A549 (cell line): ENCODE data around the gene RGPD8. TPM values are rescaled to one million over a fixed set of nuclear protein-coding genes. Genes with fewer than 3 reads are reported as not detected.

Experiments
- ATAC-seq, 2 experiments: fragments of 200-7000 bp in 1 of 2; fragments of >200 bp in 1 of 2; cut with Nextera tagmentation in 1 of 2; cut with Tn5 transposase in 1 of 2; 3 replicates each; pipeline versions ENCODE4 v1.8.0 to v1.9.1; 2018 to 2020; ENCODE audit warnings: mild to moderate bottlenecking in 1 of 2, moderate library complexity in 1 of 2
- CTCF ChIA-PET: fragments of 300-600 bp; sonication (Branson Sonifier 250); formaldehyde crosslinking; extraction: SDS; loops from one replicate; lab custom pipeline; 2021; ENCODE audit warnings: antibody characterized with exemption, inconsistent platforms; lab: Yijun Ruan, JAX
- POLR2A ChIA-PET: fragments of 350-600 bp; formaldehyde crosslinking; extraction: SDS; loops from one replicate; lab custom pipeline; 2021; ENCODE audit warnings: antibody characterized with exemption, inconsistent platforms; lab: Yijun Ruan, JAX
- DNase-seq, 2 experiments: peaks; one replicate each; pipeline versions ENCODE4 v3.0.0 to v3.0.0-alpha.2; 2011 to 2016; ENCODE audit warnings: low read depth in 1 of 2, low spot score in 1 of 2
- FAIRE-seq: peaks from 2 replicates; lab custom pipeline; 2011; peaks lifted over from hg19 to GRCh38; lab: Jason Lieb, UNC
- H3K27ac ChIP-seq, 2 experiments: fragments of >200 bp; sonication (Bioruptor Twin); formaldehyde crosslinking; 3 replicates each; pipeline ENCODE4 v1.5.1; 2016 to 2017
- H3K4me1 ChIP-seq: fragments of >200 bp; sonication (Bioruptor Twin); formaldehyde crosslinking; 3 replicates; pipeline ENCODE4 v1.6.1; 2016
- H3K4me2 ChIP-seq: fragments of >200 bp; sonication (Bioruptor Twin); formaldehyde crosslinking; 3 replicates; pipeline ENCODE4 v1.6.1; 2016
- H3K4me3 ChIP-seq: fragments of >200 bp; sonication (Bioruptor Twin); formaldehyde crosslinking; 3 replicates; pipeline ENCODE4 v1.5.1; 2016
- H3K9me3 ChIP-seq: fragments of >200 bp; sonication (Bioruptor Twin); formaldehyde crosslinking; 3 replicates; pipeline ENCODE4 v1.6.1; 2016
- BHLHE40 ChIP-seq: IDR thresholded peaks from 2 replicates; pipeline ENCODE4 v1.6.1; 2012; ENCODE audit warnings: low read depth, low read length, inconsistent platforms
- CEBPB ChIP-seq, 2 experiments: fragments of >200 bp in 1 of 2; sonication (Bioruptor Twin) in 1 of 2; formaldehyde crosslinking in 1 of 2; IDR thresholded peaks; 2 replicates each; pipeline ENCODE4 v1.6.1; 2012 to 2016
- CHD2 ChIP-seq: fragments of 150-350 bp; IDR thresholded peaks from 2 replicates; pipeline ENCODE4 v1.6.1; 2014; ENCODE audit warnings: low read length; ENCODE audit not compliant: partially characterized antibody
- EHF ChIP-seq: fragments of 250-450 bp; sonication (Bioruptor Pico); IDR thresholded peaks from 2 replicates; pipeline ENCODE4 v1.5.0; 2020; ENCODE audit warnings: mild to moderate bottlenecking
- ESRRA ChIP-seq: fragments of 150-350 bp; IDR thresholded peaks from 2 replicates; pipeline ENCODE4 v1.6.1; 2014; ENCODE audit warnings: mild to moderate bottlenecking, low read length, borderline replicate concordance
- GATA3 ChIP-seq: IDR thresholded peaks from 2 replicates; pipeline ENCODE4 v1.6.1; 2012; ENCODE audit warnings: borderline replicate concordance
- HEYL ChIP-seq: fragments of 250-450 bp; sonication (Bioruptor Pico); IDR thresholded peaks from 2 replicates; pipeline ENCODE4 v1.8.0; 2021; ENCODE audit warnings: mild to moderate bottlenecking, moderate library complexity
- HOXB13 ChIP-seq: fragments of 250-450 bp; sonication (Bioruptor Pico); IDR thresholded peaks from 2 replicates; pipeline ENCODE4 v1.5.0; 2020; ENCODE audit warnings: low read depth, mild to moderate bottlenecking, moderate library complexity
- JUN ChIP-seq, 2 experiments: fragments of >200 bp; sonication (Bioruptor Twin); formaldehyde crosslinking; IDR thresholded peaks; 2 replicates in 1 of 2; 3 replicates in 1 of 2; pipeline ENCODE4 v1.6.1; 2016 to 2017
- KDM5A ChIP-seq: fragments of 200-600 bp; sonication (generic); IDR thresholded peaks from 2 replicates; pipeline ENCODE4 v1.6.1; 2016; ENCODE audit warnings: antibody characterized with exemption, mild to moderate bottlenecking
- MAZ ChIP-seq: fragments of 150-350 bp; IDR thresholded peaks from 2 replicates; pipeline ENCODE4 v1.6.1; 2014; ENCODE audit warnings: antibody characterized with exemption, low read depth, low read length, borderline replicate concordance
- NFE2L2 ChIP-seq: fragments of 150-350 bp; conservative IDR thresholded peaks from 2 replicates; pipeline ENCODE4 v1.6.1; 2014; ENCODE audit warnings: low read length
- NR3C1 ChIP-seq: fragments of >200 bp; sonication (Bioruptor Twin); formaldehyde crosslinking; IDR thresholded peaks from 3 replicates; pipeline ENCODE4 v1.6.1; 2017
- POLR2AphosphoS2 ChIP-seq: conservative IDR thresholded peaks from 2 replicates; pipeline ENCODE4 v1.6.1; 2012; ENCODE audit warnings: low read length, improper control_type of control experiment, inconsistent platforms
- RAD21 ChIP-seq, 2 experiments: fragments of >200 bp in 1 of 2; sonication (Bioruptor Twin) in 1 of 2; formaldehyde crosslinking in 1 of 2; IDR thresholded peaks in 1 of 2; conservative IDR thresholded peaks in 1 of 2; 2 replicates in 1 of 2; 3 replicates in 1 of 2; pipeline ENCODE4 v1.6.1; 2012 to 2018; ENCODE audit warnings: inconsistent platforms in 1 of 2
- RARB ChIP-seq: fragments of 250-450 bp; sonication (Bioruptor Pico); IDR thresholded peaks from 2 replicates; pipeline ENCODE4 v1.8.0; 2021; ENCODE audit warnings: mild to moderate bottlenecking, moderate library complexity
- RFX5 ChIP-seq: fragments of 450-650 bp; IDR thresholded peaks from 2 replicates; pipeline ENCODE4 v1.7.1; 2014; ENCODE audit warnings: antibody characterized with exemption, mild to moderate bottlenecking, moderate library complexity
- ZC3H11A ChIP-seq: fragments of 450-650 bp; IDR thresholded peaks from 2 replicates; pipeline ENCODE4 v1.6.1; 2014; ENCODE audit warnings: antibody characterized with exemption, mild to moderate bottlenecking
- ZFP36 ChIP-seq: fragments of 450-650 bp; IDR thresholded peaks from 2 replicates; pipeline ENCODE4 v1.6.1; 2014; ENCODE audit warnings: borderline replicate concordance; ENCODE audit not compliant: partially characterized antibody
- WGBS: methylation state at CpG from one replicate; pipeline ENCODE4 v1.1.6; 2017; ENCODE audit errors: missing lambda C conversion rate; 5-methylcytosine and 5-hydroxymethylcytosine counted together
- polyA plus RNA-seq, 4 experiments: library from polyadenylated mRNA; depleted of rRNA in 3 of 4; stranded (reverse); fragments of >200 nt; fragmentation: RNase III in 1 of 4; extraction: RNeasy Plus Mini Kit Qiagen cat#74134 plus additional on column Dnase treatment in 1 of 4; gene quantifications; 2 replicates in 3 of 4; 3 replicates in 1 of 4; pipeline ENCODE4 v1.2.3, GENCODE V29; 2011 to 2017
- TF ChIP-seq, protein P1 (sequence below): IDR thresholded peaks from 2 replicates; pipeline ENCODE4 v1.6.1; 2012
- TF ChIP-seq, protein P2 (sequence below): fragments of 200-600 bp; sonication (generic); IDR thresholded peaks from 2 replicates; pipeline ENCODE4 v1.6.1; 2016; ENCODE audit warnings: antibody characterized with exemption, mild to moderate bottlenecking, moderate library complexity
- TF ChIP-seq, protein P3 (sequence below): fragments of 150-350 bp; IDR thresholded peaks from 2 replicates; pipeline ENCODE4 v1.6.1; 2014; ENCODE audit warnings: low read depth, mild to moderate bottlenecking, low read length
- TF ChIP-seq, protein P4 (sequence below): fragments of >200 bp; sonication (Bioruptor Twin); formaldehyde crosslinking; IDR thresholded peaks from 2 replicates; pipeline ENCODE4 v1.6.1; 2016
- TF ChIP-seq, protein P5 (sequence below): IDR thresholded peaks from 2 replicates; pipeline ENCODE4 v1.6.1; 2012
- TF ChIP-seq, protein P6 (sequence below): fragments of >200 bp; sonication (Bioruptor Twin); formaldehyde crosslinking; IDR thresholded peaks from 3 replicates; pipeline ENCODE4 v1.5.1; 2016

RGPD8 gene
- polyA plus RNA-seq, 2 of the 4 experiments (the other 2 are of a cell fraction), result 2.7 to 7.6 TPM

DNA sequence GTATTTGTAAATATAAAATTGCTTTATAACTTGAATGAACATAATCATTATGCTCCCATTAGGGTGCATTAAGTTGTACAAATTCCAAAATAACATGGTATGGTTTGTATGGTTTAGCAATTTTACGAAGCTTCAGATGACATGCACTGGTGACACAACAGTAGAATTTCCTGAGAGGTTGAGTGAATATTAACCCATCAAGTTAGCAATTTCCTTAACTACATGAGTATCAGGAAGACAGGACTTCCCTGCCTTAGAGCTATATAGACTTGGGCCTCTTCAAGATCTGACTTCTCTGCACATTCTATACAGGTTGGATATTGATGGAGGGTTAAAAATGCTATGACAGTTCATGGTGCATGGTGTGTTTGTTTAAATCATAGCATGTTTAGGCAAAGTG is 97.8 kb downstream of the RGPD8 start:
- WGBS, result 79% methylated on average over 1 of the region's 1 CpG
- Histone ChIP-seq H3K4me2 (no peak overlapping the region), H3K27ac (no peak overlapping the region), H3K4me3 (no peak overlapping the region), H3K4me1 (no peaks in the 10 kb centered on the region), H3K9me3 (no peaks in the 10 kb centered on the region)
- DNase-seq, result no peak
- TF ChIP-seq NFE2L2, result no peak
- TF ChIP-seq BHLHE40, result no peak
- TF ChIP-seq, protein P1, sequence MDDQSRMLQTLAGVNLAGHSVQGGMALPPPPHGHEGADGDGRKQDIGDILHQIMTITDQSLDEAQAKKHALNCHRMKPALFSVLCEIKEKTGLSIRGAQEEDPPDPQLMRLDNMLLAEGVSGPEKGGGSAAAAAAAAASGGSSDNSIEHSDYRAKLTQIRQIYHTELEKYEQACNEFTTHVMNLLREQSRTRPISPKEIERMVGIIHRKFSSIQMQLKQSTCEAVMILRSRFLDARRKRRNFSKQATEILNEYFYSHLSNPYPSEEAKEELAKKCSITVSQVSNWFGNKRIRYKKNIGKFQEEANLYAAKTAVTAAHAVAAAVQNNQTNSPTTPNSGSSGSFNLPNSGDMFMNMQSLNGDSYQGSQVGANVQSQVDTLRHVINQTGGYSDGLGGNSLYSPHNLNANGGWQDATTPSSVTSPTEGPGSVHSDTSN, result no peak
- TF ChIP-seq, protein P2, sequence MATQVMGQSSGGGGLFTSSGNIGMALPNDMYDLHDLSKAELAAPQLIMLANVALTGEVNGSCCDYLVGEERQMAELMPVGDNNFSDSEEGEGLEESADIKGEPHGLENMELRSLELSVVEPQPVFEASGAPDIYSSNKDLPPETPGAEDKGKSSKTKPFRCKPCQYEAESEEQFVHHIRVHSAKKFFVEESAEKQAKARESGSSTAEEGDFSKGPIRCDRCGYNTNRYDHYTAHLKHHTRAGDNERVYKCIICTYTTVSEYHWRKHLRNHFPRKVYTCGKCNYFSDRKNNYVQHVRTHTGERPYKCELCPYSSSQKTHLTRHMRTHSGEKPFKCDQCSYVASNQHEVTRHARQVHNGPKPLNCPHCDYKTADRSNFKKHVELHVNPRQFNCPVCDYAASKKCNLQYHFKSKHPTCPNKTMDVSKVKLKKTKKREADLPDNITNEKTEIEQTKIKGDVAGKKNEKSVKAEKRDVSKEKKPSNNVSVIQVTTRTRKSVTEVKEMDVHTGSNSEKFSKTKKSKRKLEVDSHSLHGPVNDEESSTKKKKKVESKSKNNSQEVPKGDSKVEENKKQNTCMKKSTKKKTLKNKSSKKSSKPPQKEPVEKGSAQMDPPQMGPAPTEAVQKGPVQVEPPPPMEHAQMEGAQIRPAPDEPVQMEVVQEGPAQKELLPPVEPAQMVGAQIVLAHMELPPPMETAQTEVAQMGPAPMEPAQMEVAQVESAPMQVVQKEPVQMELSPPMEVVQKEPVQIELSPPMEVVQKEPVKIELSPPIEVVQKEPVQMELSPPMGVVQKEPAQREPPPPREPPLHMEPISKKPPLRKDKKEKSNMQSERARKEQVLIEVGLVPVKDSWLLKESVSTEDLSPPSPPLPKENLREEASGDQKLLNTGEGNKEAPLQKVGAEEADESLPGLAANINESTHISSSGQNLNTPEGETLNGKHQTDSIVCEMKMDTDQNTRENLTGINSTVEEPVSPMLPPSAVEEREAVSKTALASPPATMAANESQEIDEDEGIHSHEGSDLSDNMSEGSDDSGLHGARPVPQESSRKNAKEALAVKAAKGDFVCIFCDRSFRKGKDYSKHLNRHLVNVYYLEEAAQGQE, result no peak
- TF ChIP-seq, protein P3, sequence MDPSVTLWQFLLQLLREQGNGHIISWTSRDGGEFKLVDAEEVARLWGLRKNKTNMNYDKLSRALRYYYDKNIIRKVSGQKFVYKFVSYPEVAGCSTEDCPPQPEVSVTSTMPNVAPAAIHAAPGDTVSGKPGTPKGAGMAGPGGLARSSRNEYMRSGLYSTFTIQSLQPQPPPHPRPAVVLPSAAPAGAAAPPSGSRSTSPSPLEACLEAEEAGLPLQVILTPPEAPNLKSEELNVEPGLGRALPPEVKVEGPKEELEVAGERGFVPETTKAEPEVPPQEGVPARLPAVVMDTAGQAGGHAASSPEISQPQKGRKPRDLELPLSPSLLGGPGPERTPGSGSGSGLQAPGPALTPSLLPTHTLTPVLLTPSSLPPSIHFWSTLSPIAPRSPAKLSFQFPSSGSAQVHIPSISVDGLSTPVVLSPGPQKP, result no peak
- no peak for TF ChIP-seq GATA3
- TF ChIP-seq, protein P4, sequence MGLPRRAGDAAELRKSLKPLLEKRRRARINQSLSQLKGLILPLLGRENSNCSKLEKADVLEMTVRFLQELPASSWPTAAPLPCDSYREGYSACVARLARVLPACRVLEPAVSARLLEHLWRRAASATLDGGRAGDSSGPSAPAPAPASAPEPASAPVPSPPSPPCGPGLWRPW, result no peak
- TF ChIP-seq ZC3H11A, result no peak
- TF ChIP-seq, protein P5, sequence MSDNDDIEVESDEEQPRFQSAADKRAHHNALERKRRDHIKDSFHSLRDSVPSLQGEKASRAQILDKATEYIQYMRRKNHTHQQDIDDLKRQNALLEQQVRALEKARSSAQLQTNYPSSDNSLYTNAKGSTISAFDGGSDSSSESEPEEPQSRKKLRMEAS, result no peak
- no peak for TF ChIP-seq RFX5
- no peak for TF ChIP-seq HEYL (CRISPR knock-in tag)
- TF ChIP-seq KDM5A, result no peak
- TF ChIP-seq ZFP36, result no peak
- ATAC-seq, result no peak
- POLR2A ChIA-PET, result no interaction called here
- FAIRE-seq, result no peak
- CTCF ChIA-PET, result interaction anchor here (1.0 to 1.4 kb wide), 2 partner anchors 11 to 21 kb away, joined by 3 to 4 read pairs; no protein-coding TSS in a partner anchor

DNA sequence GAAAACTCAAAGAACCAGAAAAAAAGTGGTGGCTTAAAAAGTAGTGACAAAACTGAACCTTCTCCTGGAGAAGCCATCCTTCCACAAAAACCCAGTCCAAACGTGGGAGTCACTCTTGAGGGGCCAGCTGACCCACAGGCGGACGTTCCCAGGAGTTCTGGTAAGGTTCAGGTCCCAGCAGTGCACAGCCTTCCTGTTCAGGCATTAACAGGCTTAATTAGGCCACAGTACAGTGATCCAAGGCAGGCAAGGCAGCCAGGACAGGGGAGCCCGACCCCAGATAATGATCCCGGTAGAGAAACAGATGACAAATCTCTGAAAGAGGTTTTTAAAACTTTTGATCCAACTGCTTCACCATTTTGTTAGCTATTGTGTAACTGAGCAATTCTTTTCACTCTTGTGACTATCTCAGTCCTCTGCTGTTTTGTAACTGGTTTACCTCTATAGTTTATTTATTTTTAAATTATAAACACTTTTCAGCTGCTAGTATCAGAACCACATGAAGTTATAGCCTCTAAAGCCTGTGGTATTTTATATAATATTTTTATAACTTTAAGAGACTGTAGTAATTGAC is 101.2 kb downstream of the RGPD8 start:
- no peak for ATAC-seq

More for the DNA sequence above, 101.2 kb downstream of the RGPD8 start:
- Histone ChIP-seq H3K4me1 (no peaks in the 10 kb centered on the region), H3K9me3 (no peaks in the 10 kb centered on the region), H3K4me3 (no peak overlapping the region), H3K4me2 (no peak overlapping the region), H3K27ac (no peak overlapping the region)
- ChIA-PET CTCF (no interaction called here), POLR2A (no interaction called here)
- DNase-seq (no peak), FAIRE-seq (no peak)
- TF ChIP-seq CEBPB (IDR thresholded peaks at IDR 0.05), result no peak
- TF ChIP-seq, protein P6, sequence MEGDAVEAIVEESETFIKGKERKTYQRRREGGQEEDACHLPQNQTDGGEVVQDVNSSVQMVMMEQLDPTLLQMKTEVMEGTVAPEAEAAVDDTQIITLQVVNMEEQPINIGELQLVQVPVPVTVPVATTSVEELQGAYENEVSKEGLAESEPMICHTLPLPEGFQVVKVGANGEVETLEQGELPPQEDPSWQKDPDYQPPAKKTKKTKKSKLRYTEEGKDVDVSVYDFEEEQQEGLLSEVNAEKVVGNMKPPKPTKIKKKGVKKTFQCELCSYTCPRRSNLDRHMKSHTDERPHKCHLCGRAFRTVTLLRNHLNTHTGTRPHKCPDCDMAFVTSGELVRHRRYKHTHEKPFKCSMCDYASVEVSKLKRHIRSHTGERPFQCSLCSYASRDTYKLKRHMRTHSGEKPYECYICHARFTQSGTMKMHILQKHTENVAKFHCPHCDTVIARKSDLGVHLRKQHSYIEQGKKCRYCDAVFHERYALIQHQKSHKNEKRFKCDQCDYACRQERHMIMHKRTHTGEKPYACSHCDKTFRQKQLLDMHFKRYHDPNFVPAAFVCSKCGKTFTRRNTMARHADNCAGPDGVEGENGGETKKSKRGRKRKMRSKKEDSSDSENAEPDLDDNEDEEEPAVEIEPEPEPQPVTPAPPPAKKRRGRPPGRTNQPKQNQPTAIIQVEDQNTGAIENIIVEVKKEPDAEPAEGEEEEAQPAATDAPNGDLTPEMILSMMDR, result no peak
- TF ChIP-seq ESRRA, result no peak
- no peak for TF ChIP-seq NR3C1
- TF ChIP-seq CHD2, result no peak
- no peak for TF ChIP-seq MAZ
- TF ChIP-seq JUN (IDR thresholded peaks at IDR 0.05), result no peak
- TF ChIP-seq RAD21 (conservative IDR thresholded peaks at IDR 0.05 in 1 of 2, IDR thresholded peaks at IDR 0.05 in 1 of 2), result no peak
- no peak for TF ChIP-seq HOXB13 (CRISPR knock-in tag)
- TF ChIP-seq HEYL (CRISPR knock-in tag), result no peak
- no peak for TF ChIP-seq POLR2AphosphoS2
- no peak for TF ChIP-seq RARB (CRISPR knock-in tag)
- no peak for TF ChIP-seq EHF (CRISPR knock-in tag)
- 59% methylated on average over 5 of the region's 5 CpGs for WGBS
